ENCODE measurements around the gene MAJIN. TPM values are rescaled to one million over a fixed set of nuclear protein-coding genes. Genes with fewer than 3 reads are reported as not detected.
"Not testable (repeated sequence)": the region's sequence is repeated elsewhere in the genome, so short reads cannot be mapped to it uniquely, and the experiment has no call there.

Gene MAJIN
- total RNA-seq, 2 experiments from 2014 or later, result not detected

GRCh38 chr11:64987998-64988854, 16.3 kb upstream of the MAJIN start:
- CTCF ChIA-PET (ENCODE audit: unreplicated experiment), result interaction anchor here (0.6 kb wide), 1 partner anchor 9 kb away, joined by 3 read pairs; the partner anchor contains the start of gene BATF2
- Histone ChIP-seq H4K20me1 (ENCODE audit: insufficient read depth, low read length) (no peaks in the 10 kb centered on the region), H3K4me3 (ENCODE audit: low read depth, low read length, poor library complexity, severe bottlenecking) (no peak overlapping the region), H3K4me1 (ENCODE audit: insufficient read depth, low read length, poor library complexity, severe bottlenecking) (peaks cover 62% of the 10 kb centered on the region), H2AFZ (ENCODE audit: low read length) (peak overlapping the region; percentile 71), H3K27ac (ENCODE audit: low read depth, low read length, poor library complexity, severe bottlenecking) (peak overlapping the region; percentile 79), H3K9me3 (ENCODE audit: low read length) (no peaks in the 10 kb centered on the region), H3K4me2 (ENCODE audit: low read length) (peak overlapping the region; percentile 78), H3K79me2 (ENCODE audit: insufficient read depth, low read depth, low read length) (no peaks in the 10 kb centered on the region), H3K9me2 (ENCODE audit: insufficient read depth, low read length) (no peaks in the 10 kb centered on the region), H3K36me3 (ENCODE audit: insufficient read depth, low read length) (no peaks in the 10 kb centered on the region)
- no peak for TF ChIP-seq EZH2phosphoT487 (IDR thresholded peaks at IDR 0.05; ENCODE audit: borderline replicate concordance, low read depth, low read length)
- TF ChIP-seq CTCF (conservative IDR thresholded peaks at IDR 0.05; ENCODE audit: low read length), result no peak
- intact Hi-C loops (cut with micrococcal nuclease; ENCODE audit: unreplicated experiment), result no loop called here
- peak; percentile 34 for DNase-seq (ENCODE audit: low spot score)
- POLR2A ChIA-PET, result interaction anchor here (1.0 to 1.7 kb wide), 3 partner anchors 10 to 70 kb away, joined by 3 to 12 read pairs (median 5); no protein-coding TSS in a partner anchor
- no TSS peak for BruUV-seq (replicated peaks)

- H3K79me2 ChIP-seq (ENCODE audit: insufficient read depth, low read depth, low read length); CTCF ChIA-PET (ENCODE audit: unreplicated experiment); H3K27ac ChIP-seq (ENCODE audit: low read depth, low read length, poor library complexity, severe bottlenecking); H3K4me2 ChIP-seq (ENCODE audit: low read length); H3K4me3 ChIP-seq (ENCODE audit: low read depth, low read length, poor library complexity, severe bottlenecking); POLR2A ChIA-PET; H3K9me2 ChIP-seq (ENCODE audit: insufficient read depth, low read length); H2AFZ ChIP-seq (ENCODE audit: low read length); H4K20me1 ChIP-seq (ENCODE audit: insufficient read depth, low read length); BruUV-seq (replicated peaks); H3K9me3 ChIP-seq (ENCODE audit: low read length); DNase-seq (ENCODE audit: low spot score); H3K36me3 ChIP-seq (ENCODE audit: insufficient read depth, low read length): not testable (repeated sequence)
- peaks cover 32% of the 10 kb centered on the region for H3K4me1 ChIP-seq (ENCODE audit: insufficient read depth, low read length, poor library complexity, severe bottlenecking)
- intact Hi-C loops (cut with micrococcal nuclease; ENCODE audit: unreplicated experiment), result loop anchor here (1.0 kb wide), 1 partner anchor 36 kb away; no protein-coding TSS in a partner anchor
These were observed 11.4 kb upstream of the MAJIN start for GRCh38 chr11:64983339-64983738.

- Histone ChIP-seq H4K20me1 (ENCODE audit: insufficient read depth, low read length) (no peaks in the 10 kb centered on the region), H3K9me2 (ENCODE audit: insufficient read depth, low read length) (no peaks in the 10 kb centered on the region), H3K4me3 (ENCODE audit: low read depth, low read length, poor library complexity, severe bottlenecking) (no peak overlapping the region), H3K27ac (ENCODE audit: low read depth, low read length, poor library complexity, severe bottlenecking) (peak overlapping the region; percentile 25), H3K36me3 (ENCODE audit: insufficient read depth, low read length) (no peaks in the 10 kb centered on the region), H3K4me1 (ENCODE audit: insufficient read depth, low read length, poor library complexity, severe bottlenecking) (peaks cover 51% of the 10 kb centered on the region), H3K79me2 (ENCODE audit: insufficient read depth, low read depth, low read length) (no peaks in the 10 kb centered on the region), H3K9me3 (ENCODE audit: low read length) (no peaks in the 10 kb centered on the region), H2AFZ (ENCODE audit: low read length) (no peak overlapping the region), H3K4me2 (ENCODE audit: low read length) (0 out of 2 replicates have a peak overlapping the region, but pooled peaks have one; percentile 18)
- POLR2A ChIA-PET, result interaction anchor here (1.1 kb wide), 1 partner anchor 20 kb away, joined by 3 read pairs; the partner anchor contains the start of gene BATF2
- no TSS peak for BruUV-seq (replicated peaks)
- TF ChIP-seq EZH2phosphoT487 (IDR thresholded peaks at IDR 0.05; ENCODE audit: borderline replicate concordance, low read depth, low read length), result no peak
- no peak for TF ChIP-seq CTCF (conservative IDR thresholded peaks at IDR 0.05; ENCODE audit: low read length)
- DNase-seq (ENCODE audit: low spot score), result no peak
- intact Hi-C loops (cut with micrococcal nuclease; ENCODE audit: unreplicated experiment), result no loop called here
- CTCF ChIA-PET (ENCODE audit: unreplicated experiment), result interaction anchor here (0.8 kb wide), 1 partner anchor 9 kb away, joined by 3 read pairs; no protein-coding TSS in a partner anchor
These were observed 4.7 kb upstream of the MAJIN start for GRCh38 chr11:64976651-64977050.
